MCF 10A (cell line): ENCODE results near the gene CUEDC1. TPM values are rescaled to one million over a fixed set of nuclear protein-coding genes. Genes with fewer than 3 reads are reported as not detected.

Source experiments
- BruUV-seq: library from RNA; stranded (reverse); fragments of 400-500 nt; replicated peaks from 2 replicates; lab custom pipeline; 2021; lab: Mats Ljungman, UMichigan
- CTCF ChIA-PET: fragments of 300-600 bp; sonication (Branson Sonifier 250); formaldehyde crosslinking; extraction: SDS; loops from one replicate; lab custom pipeline; 2021; ENCODE audit warnings: antibody characterized with exemption, inconsistent platforms; lab: Yijun Ruan, JAX
- POLR2A ChIA-PET: fragments of 300-600, 350-650 bp; sonication (Branson Sonifier 250); formaldehyde crosslinking; extraction: SDS; loops from one replicate; lab custom pipeline; 2020; ENCODE audit warnings: antibody characterized with exemption, inconsistent platforms; lab: Yijun Ruan, JAX
- DNase-seq: peaks from one replicate; pipeline ENCODE4 v3.0.0-alpha.2; 2018; ENCODE audit not compliant: unreplicated experiment
- H3K27ac Mint-ChIP-seq: one replicate; pipeline ENCODE4 v1.8.0; 2022; ENCODE audit warnings: mild to moderate bottlenecking, low read depth, mixed read lengths; ENCODE audit not compliant: unreplicated experiment
- H3K27me3 Mint-ChIP-seq: one replicate; pipeline ENCODE4 v1.8.0; 2022; ENCODE audit warnings: mixed read lengths; ENCODE audit not compliant: insufficient read depth, unreplicated experiment
- H3K36me3 Mint-ChIP-seq: one replicate; pipeline ENCODE4 v1.8.0; 2022; ENCODE audit warnings: mild to moderate bottlenecking, moderate library complexity, mixed read lengths; ENCODE audit not compliant: insufficient read depth, unreplicated experiment
- H3K4me1 Mint-ChIP-seq: one replicate; pipeline ENCODE4 v1.8.0; 2022; ENCODE audit warnings: mixed read lengths; ENCODE audit not compliant: insufficient read depth, unreplicated experiment
- H3K4me3 Mint-ChIP-seq: one replicate; pipeline ENCODE4 v1.8.0; 2022; ENCODE audit warnings: mild to moderate bottlenecking, moderate library complexity, mixed read lengths; ENCODE audit not compliant: unreplicated experiment
- H3K9me3 Mint-ChIP-seq: one replicate; pipeline ENCODE4 v1.8.0; 2022; ENCODE audit warnings: mixed read lengths; ENCODE audit not compliant: unreplicated experiment
- intact Hi-C: fragments of 100-400 bp; cut with micrococcal nuclease; formaldehyde crosslinking; loops from 2 replicates; pipeline ENCODE4 v1.14.1; 2022
- total RNA-seq: library from RNA; stranded (reverse); gene quantifications from 2 replicates; pipeline ENCODE4 v1.2.3, GENCODE V29; 2022
- TF ChIP-seq, protein P1 (sequence below): fragments of 200-600 bp; IDR thresholded peaks from one replicate; pipeline ENCODE4 v1.8.0; 2022; ENCODE audit warnings: antibody characterized with exemption, mild to moderate bottlenecking; ENCODE audit not compliant: unreplicated experiment

Gene CUEDC1
- total RNA-seq, 1 experiment from 2014 or later: 15.6 TPM

DNA sequence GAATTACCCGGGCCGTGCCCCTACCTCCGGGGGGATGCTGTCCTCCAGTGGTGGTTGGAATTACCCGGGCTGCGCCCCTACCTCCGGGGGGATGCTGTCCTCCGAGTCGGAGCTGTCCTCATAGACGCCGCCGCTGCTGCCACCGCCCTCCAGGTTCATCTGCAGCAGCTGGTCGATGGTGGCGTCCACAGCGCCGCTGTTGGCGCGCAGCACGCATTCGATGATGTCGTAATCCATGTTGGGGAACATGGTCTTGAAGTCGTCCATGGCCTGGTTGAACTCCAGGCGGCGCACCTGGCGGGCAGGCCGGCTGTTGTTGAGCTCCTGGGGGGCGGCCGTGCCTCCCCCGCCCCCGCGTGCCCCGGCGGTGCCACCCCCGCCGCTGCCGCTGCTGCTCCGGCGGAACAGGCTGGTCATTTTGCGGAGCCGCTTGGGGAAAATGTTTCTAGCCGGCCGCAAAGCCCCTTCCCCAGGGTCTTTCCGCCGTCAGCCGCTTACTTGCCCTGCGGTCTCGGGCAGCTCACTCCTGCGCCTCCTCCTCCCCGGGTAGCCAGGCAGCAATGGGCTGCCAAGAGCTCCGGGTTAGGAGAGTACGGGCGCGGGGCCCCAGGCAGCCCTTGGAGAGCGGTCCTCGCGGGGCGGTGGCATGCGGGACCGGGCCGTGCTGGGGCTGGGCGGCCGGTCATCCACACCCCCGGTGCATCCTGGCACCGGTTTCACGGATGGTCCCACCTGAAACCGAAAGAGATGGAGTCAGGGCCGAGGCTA, 69.9 kb downstream of the CUEDC1 start:
- Mint-ChIP-seq H3K4me3 (no peak overlapping the region), H3K4me1 (peaks cover 14% of the 10 kb centered on the region), H3K36me3 (peaks cover 18% of the 10 kb centered on the region), H3K27ac (no peak overlapping the region), H3K27me3 (no peaks in the 10 kb centered on the region), H3K9me3 (no peaks in the 10 kb centered on the region)
- DNase-seq: no peak
- ChIA-PET CTCF (interaction anchor here (0.6 kb wide), 2 partner anchors 108 to 1962 kb away, joined by 3 read pairs; no protein-coding TSS in a partner anchor), POLR2A (interaction anchor here (0.7 kb wide), 1 partner anchor 122 kb away, joined by 4 read pairs; the partner anchor contains the start of gene SRSF1)
- intact Hi-C loops: no loop called here
- BruUV-seq: no TSS peak
- TF ChIP-seq, protein P1, sequence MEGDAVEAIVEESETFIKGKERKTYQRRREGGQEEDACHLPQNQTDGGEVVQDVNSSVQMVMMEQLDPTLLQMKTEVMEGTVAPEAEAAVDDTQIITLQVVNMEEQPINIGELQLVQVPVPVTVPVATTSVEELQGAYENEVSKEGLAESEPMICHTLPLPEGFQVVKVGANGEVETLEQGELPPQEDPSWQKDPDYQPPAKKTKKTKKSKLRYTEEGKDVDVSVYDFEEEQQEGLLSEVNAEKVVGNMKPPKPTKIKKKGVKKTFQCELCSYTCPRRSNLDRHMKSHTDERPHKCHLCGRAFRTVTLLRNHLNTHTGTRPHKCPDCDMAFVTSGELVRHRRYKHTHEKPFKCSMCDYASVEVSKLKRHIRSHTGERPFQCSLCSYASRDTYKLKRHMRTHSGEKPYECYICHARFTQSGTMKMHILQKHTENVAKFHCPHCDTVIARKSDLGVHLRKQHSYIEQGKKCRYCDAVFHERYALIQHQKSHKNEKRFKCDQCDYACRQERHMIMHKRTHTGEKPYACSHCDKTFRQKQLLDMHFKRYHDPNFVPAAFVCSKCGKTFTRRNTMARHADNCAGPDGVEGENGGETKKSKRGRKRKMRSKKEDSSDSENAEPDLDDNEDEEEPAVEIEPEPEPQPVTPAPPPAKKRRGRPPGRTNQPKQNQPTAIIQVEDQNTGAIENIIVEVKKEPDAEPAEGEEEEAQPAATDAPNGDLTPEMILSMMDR: no peak

DNA sequence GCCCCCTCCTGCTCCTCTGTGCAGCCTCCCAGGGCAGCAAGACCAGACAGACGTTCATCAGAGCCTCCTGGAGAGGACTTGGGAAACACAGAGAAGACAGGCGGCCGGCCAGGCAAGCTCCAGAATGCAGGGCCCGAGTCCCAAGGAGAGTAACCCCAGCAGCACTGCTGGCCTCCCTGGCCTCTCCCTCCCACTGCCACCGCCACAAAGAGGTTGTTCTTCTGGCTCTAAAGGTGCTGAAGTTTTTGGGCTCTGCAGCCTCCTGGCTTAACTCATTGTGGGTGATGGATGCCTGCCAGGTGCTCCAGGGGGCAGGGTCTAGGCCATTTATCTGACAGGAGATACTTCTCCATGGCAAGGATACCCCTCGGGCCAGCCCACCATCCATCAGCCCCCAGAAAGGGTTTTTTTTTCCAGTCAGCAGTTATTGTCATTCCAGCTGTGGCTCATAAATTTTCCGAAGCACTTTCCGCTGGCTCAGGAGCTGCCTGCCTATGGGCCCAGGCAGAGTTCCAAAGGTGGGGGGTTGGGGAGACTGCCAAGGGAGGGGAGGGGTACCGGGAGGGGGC, 73.3 kb downstream of the CUEDC1 start:
- BruUV-seq: no TSS peak
- H3K4me3 Mint-ChIP-seq: no peak overlapping the region
- intact Hi-C loops: no loop called here
- peaks cover 20% of the 10 kb centered on the region for H3K4me1 Mint-ChIP-seq
- TF ChIP-seq, protein P1: no peak
- no peak for DNase-seq
- ChIA-PET CTCF (interaction anchor here (0.5 to 8.9 kb wide), 2 partner anchors 10 to 24 kb away, joined by 3 to 81 read pairs; no protein-coding TSS in a partner anchor), POLR2A (no interaction called here)
- no peak overlapping the region for H3K27ac Mint-ChIP-seq
- H3K36me3 Mint-ChIP-seq: peaks cover 28% of the 10 kb centered on the region
- no peaks in the 10 kb centered on the region for H3K27me3 Mint-ChIP-seq
- H3K9me3 Mint-ChIP-seq: no peaks in the 10 kb centered on the region

DNA sequence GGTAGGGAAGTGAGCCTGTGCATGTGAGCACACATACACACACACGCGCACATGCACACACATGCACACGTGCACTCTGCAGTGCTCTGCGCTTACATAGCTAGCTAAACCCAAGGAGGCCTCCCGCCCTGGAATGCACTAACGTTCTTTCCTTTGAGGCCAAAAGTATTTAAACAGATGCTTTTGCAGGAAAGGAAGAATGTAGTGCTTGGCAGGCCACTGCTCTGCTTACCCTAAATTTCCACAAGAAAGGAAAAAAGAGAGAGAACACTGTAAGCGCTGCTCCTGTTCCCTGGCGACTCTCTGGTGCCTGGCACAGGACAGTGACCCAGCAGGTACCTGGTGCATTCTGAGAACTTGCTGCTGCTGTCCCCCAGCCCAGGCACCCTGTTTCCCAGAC, 74.1 kb downstream of the CUEDC1 start:
- H3K4me3 Mint-ChIP-seq: no peak overlapping the region
- no peaks in the 10 kb centered on the region for H3K27me3 Mint-ChIP-seq
- H3K27ac Mint-ChIP-seq: no peak overlapping the region
- H3K4me1 Mint-ChIP-seq: peaks cover 26% of the 10 kb centered on the region
- peaks cover 28% of the 10 kb centered on the region for H3K36me3 Mint-ChIP-seq
- no peaks in the 10 kb centered on the region for H3K9me3 Mint-ChIP-seq
- no TSS peak for BruUV-seq
- TF ChIP-seq, protein P1: no peak
- POLR2A ChIA-PET: interaction anchor here (2.7 kb wide), 1 partner anchor 20 kb away, joined by 19 read pairs; no protein-coding TSS in a partner anchor
- CTCF ChIA-PET: interaction anchor here (0.5 to 8.9 kb wide), 3 partner anchors 10 to 25 kb away, joined by 3 to 81 read pairs (median 4); no protein-coding TSS in a partner anchor
- DNase-seq: no peak
- intact Hi-C loops: no loop called here

DNA sequence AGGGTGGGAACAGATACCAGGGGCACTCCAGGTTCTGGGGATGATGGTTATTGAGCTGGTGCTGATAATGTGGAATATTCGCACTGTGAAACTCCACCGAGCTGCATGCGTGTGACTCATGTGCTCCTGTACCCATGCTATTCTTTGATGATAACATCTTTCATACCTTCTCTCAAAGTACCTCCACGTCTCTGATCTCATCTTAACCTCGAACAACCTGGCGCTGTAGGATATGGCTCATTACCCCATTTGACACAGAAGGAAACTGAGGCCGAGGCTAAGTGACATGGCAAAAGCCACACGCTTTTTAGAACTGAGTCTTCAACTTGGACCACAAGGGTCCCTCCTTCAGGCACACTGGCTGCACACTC, 75.1 kb downstream of the CUEDC1 start:
- Mint-ChIP-seq H3K4me1 (peaks cover 36% of the 10 kb centered on the region), H3K9me3 (no peaks in the 10 kb centered on the region), H3K4me3 (no peak overlapping the region), H3K27ac (peak overlapping the region; percentile 75), H3K27me3 (no peaks in the 10 kb centered on the region), H3K36me3 (peaks cover 26% of the 10 kb centered on the region)
- POLR2A ChIA-PET: interaction anchor here (1.0 to 4.5 kb wide), 17 partner anchors 10 to 126 kb away, joined by 3 to 35 read pairs (median 7); partner anchors contain the start of genes MRPS23 and SRSF1
- BruUV-seq: no TSS peak
- CTCF ChIA-PET: interaction anchor here (1.4 to 8.9 kb wide), 5 partner anchors 12 to 115 kb away, joined by 4 to 81 read pairs (median 8); partner anchors contain the start of gene CUEDC1
- TF ChIP-seq, protein P1: no peak
- DNase-seq: no peak
- intact Hi-C loops: no loop called here
